ENCODE data around the gene OTUD4.
"Not testable (repeated sequence)": the region's sequence is repeated elsewhere in the genome, so short reads cannot be mapped to it uniquely, and the experiment has no call there.

Gene OTUD4

DNA sequence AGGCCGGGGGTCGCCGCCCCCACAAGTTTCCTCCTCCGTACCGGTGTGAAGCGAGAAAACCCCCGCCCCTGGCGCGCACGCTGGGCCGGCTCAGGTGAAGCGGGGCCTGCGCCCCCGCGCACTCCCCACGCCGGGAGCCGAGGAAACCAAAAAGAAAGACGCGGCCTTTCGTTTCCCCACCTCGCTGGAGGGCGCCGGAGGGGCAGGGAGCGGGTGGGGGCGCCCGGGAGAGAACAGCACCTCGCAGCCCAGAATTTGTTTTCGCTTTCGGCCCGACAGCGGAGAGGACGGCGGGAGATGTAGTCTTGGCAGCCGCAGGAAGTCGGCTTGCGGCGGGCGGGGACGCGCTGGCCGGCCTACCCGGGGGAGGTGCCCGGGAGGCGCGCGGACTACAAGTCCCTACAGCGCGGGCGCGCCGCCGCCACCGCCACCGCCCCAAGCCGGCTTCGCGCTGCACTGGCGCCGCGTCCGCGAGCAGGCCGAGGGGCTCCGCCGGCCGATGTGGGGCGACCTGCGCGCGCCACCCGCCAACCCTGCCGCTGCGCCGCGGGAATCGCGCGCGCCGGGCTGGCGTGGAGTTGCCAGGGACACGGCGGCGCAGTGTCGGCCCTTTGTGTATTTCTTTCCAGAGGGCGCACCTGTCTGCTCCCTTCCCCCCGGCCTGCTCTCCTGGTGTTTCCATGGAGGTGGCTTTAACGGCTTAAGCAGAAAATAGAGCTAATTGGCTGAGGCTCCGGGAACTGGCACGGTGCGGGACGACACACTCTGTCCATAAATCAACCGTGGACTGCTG, at the start of gene OTUD4:
Gene OTUD4 (minus strand): TSS at position 292 of the 793 bp plus-strand sequence. CDS start 616 bp downstream, outside the sequence.
- H3K27ac Mint-ChIP-seq, result peak within 1 kb of the TSS; percentile 96
- H3K9me3 Mint-ChIP-seq, result no peaks in the 10 kb centered on the region
- H3K4me1 Mint-ChIP-seq (ENCODE audit: low read depth), result peaks cover 26% of the 10 kb centered on the region
- peak; percentile 96 for DNase-seq (ENCODE audit: low spot score)
- no peaks in the 10 kb centered on the region for H3K27me3 Mint-ChIP-seq (ENCODE audit: low read depth)
- H3K4me3 Mint-ChIP-seq, result peak within 1 kb of the TSS; percentile 90
- peaks cover 16% of the 10 kb centered on the region for H3K36me3 Mint-ChIP-seq (ENCODE audit: low read depth)

GRCh38 chr4:145223228-145223627, 42.8 kb upstream of the OTUD4 start:
- H3K4me1 Mint-ChIP-seq (ENCODE audit: low read depth); DNase-seq (ENCODE audit: low spot score); H3K27ac Mint-ChIP-seq; H3K4me3 Mint-ChIP-seq; H3K9me3 Mint-ChIP-seq; H3K36me3 Mint-ChIP-seq (ENCODE audit: low read depth): not testable (repeated sequence)
- H3K27me3 Mint-ChIP-seq (ENCODE audit: low read depth), result peaks cover 27% of the 10 kb centered on the region

- not testable (repeated sequence) for H3K36me3 Mint-ChIP-seq (ENCODE audit: low read depth); H3K9me3 Mint-ChIP-seq; H3K27ac Mint-ChIP-seq; H3K4me3 Mint-ChIP-seq; DNase-seq (ENCODE audit: low spot score); H3K4me1 Mint-ChIP-seq (ENCODE audit: low read depth)
- H3K27me3 Mint-ChIP-seq (ENCODE audit: low read depth), result peaks cover 21% of the 10 kb centered on the region
Observed at GRCh38 chr4:145221529-145221928, 41.1 kb upstream of the OTUD4 start.

DNA sequence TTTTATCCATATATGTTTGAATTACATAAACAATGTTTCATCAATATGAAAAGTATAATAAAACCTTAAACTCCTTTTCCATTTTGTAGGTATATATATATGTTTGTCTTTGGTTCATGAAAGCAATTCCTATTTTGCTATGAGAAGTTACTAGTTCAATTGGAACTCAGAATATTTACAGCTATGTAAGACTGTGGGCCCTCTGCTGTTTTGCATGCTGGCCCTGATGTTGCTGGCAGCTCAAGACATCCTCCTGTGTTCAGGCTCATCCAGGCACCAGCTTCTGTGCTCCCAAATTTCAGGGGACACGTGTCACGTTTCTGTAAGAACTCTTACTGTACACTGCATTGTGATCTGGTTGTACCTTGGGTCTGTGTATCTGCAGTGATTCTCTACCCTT, 38.7 kb upstream of the OTUD4 start:
- Mint-ChIP-seq H3K27ac (no peak overlapping the region), H3K9me3 (no peaks in the 10 kb centered on the region), H3K27me3 (ENCODE audit: low read depth) (peaks cover 21% of the 10 kb centered on the region), H3K4me3 (no peak overlapping the region), H3K36me3 (ENCODE audit: low read depth) (no peaks in the 10 kb centered on the region), H3K4me1 (ENCODE audit: low read depth) (peaks cover 4% of the 10 kb centered on the region)
- DNase-seq (ENCODE audit: low spot score), result no peak

- Mint-ChIP-seq H3K27me3 (ENCODE audit: low read depth) (peaks cover 21% of the 10 kb centered on the region), H3K9me3 (no peaks in the 10 kb centered on the region), H3K36me3 (ENCODE audit: low read depth) (no peaks in the 10 kb centered on the region), H3K4me3 (no peak overlapping the region), H3K27ac (no peak overlapping the region), H3K4me1 (ENCODE audit: low read depth) (peaks cover 4% of the 10 kb centered on the region)
- no peak for DNase-seq (ENCODE audit: low spot score)
Observed at GRCh38 chr4:145218251-145218650, 37.9 kb upstream of the OTUD4 start.

DNA sequence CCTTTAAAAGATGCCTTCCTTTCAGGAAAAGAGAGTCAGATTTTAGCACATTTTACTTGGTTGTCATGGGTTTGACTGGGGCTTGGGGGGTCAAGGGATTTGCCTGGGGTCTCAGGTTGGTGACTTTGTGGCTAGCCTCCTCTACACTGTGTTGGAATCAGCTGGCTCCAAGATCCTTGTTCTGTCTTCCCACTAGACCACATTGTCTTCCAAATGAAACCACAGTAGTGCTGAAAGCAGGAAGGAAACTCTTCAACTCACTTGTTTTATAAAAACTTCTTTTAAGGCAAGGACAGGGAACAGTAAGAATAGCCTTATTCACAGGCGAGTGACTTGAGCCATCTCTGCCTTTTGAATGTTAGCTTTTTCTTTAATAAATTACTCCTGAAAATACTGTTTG, 37.0 kb upstream of the OTUD4 start:
- Mint-ChIP-seq H3K9me3 (no peaks in the 10 kb centered on the region), H3K4me3 (no peak overlapping the region), H3K27ac (no peak overlapping the region), H3K4me1 (ENCODE audit: low read depth) (peaks cover 4% of the 10 kb centered on the region), H3K27me3 (ENCODE audit: low read depth) (peaks cover 21% of the 10 kb centered on the region), H3K36me3 (ENCODE audit: low read depth) (no peaks in the 10 kb centered on the region)
- no peak for DNase-seq (ENCODE audit: low spot score)

- no peaks in the 10 kb centered on the region for H3K9me3 Mint-ChIP-seq
- H3K4me1 Mint-ChIP-seq (ENCODE audit: low read depth), result peaks cover 4% of the 10 kb centered on the region
- no peak overlapping the region for H3K27ac Mint-ChIP-seq
- no peak for DNase-seq (ENCODE audit: low spot score)
- no peaks in the 10 kb centered on the region for H3K36me3 Mint-ChIP-seq (ENCODE audit: low read depth)
- no peak overlapping the region for H3K4me3 Mint-ChIP-seq
- H3K27me3 Mint-ChIP-seq (ENCODE audit: low read depth), result peaks cover 17% of the 10 kb centered on the region
Observed at GRCh38 chr4:145216535-145216934, 36.1 kb upstream of the OTUD4 start.

DNA sequence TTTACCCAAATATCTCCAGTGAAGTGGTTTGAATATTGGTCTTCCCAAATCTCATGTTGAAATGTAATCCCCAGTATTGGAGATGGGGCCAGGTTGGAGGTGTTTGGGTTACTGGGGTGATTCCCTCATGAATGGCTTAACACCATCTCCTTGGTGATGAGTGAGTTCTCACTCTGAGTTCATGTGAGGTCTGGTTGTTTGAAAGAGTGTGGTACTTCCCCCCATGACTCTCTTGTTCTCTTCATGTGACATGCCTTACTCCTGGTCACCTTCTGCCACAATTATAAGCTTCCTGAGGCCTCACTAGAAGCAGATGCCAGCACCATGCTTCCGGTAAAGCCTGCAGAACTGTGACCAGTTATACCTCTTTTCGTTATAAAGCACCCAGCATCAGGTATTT, 32.9 kb upstream of the OTUD4 start:
- Mint-ChIP-seq H3K4me1 (ENCODE audit: low read depth) (peaks cover 4% of the 10 kb centered on the region), H3K27me3 (ENCODE audit: low read depth) (no peaks in the 10 kb centered on the region)
- no peak for DNase-seq (ENCODE audit: low spot score)

DNA sequence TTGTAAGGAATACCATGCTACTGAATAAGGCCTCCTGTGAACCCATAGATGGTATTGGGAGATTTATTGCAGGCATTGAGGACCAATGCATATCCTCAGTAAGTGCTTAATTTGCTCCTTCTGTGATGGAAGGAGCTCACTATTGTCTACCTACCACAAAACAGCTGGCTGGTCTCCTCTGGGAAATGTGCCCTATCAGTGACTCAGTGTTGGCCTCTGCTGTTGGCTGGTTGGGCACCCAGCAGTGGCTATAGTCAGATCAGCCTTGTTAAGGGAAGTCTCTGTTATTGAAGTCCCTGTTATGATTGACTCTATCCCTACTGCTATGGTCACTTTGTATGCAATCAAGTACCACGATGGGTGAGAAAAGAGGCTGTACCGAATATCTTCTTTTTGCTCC, 27.5 kb upstream of the OTUD4 start:
- Mint-ChIP-seq H3K9me3 (no peaks in the 10 kb centered on the region), H3K27ac (no peak overlapping the region), H3K36me3 (ENCODE audit: low read depth) (no peaks in the 10 kb centered on the region), H3K27me3 (ENCODE audit: low read depth) (peaks cover 6% of the 10 kb centered on the region), H3K4me1 (ENCODE audit: low read depth) (no peaks in the 10 kb centered on the region), H3K4me3 (no peak overlapping the region)
- no peak for DNase-seq (ENCODE audit: low spot score)

More for the DNA sequence above, 32.9 kb upstream of the OTUD4 start:
- Mint-ChIP-seq H3K27ac (no peak overlapping the region), H3K36me3 (ENCODE audit: low read depth) (no peaks in the 10 kb centered on the region), H3K9me3 (no peaks in the 10 kb centered on the region), H3K4me3 (no peak overlapping the region)

DNA sequence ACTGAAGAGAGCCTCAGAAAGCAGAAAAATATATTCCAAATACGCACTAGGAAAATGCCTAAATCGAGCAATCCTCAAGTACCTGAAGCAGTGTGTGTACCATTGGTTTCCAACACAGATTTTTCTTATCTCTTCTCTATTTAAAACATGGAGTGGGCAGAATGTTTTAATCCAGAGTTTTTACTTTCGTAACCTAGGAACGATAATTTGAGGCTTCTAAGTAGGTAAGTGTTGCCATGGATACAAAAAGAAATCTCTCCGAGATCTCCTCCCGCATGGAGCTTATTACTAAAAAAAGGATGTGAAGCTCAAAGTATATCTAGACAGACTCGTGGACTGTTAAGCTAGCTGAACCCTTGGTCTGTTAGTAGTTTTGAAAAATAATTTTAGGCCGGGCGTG, 23.0 kb upstream of the OTUD4 start:
- no peaks in the 10 kb centered on the region for H3K9me3 Mint-ChIP-seq
- H3K4me3 Mint-ChIP-seq, result no peak overlapping the region
- H3K4me1 Mint-ChIP-seq (ENCODE audit: low read depth), result no peaks in the 10 kb centered on the region
- no peaks in the 10 kb centered on the region for H3K36me3 Mint-ChIP-seq (ENCODE audit: low read depth)
- no peak for DNase-seq (ENCODE audit: low spot score)
- H3K27ac Mint-ChIP-seq, result no peak overlapping the region
- peaks cover 9% of the 10 kb centered on the region for H3K27me3 Mint-ChIP-seq (ENCODE audit: low read depth)

GRCh38 chr4:145200366-145200765, 20.0 kb upstream of the OTUD4 start:
- peaks cover 13% of the 10 kb centered on the region for H3K27me3 Mint-ChIP-seq (ENCODE audit: low read depth)
- no peaks in the 10 kb centered on the region for H3K9me3 Mint-ChIP-seq
- no peak overlapping the region for H3K27ac Mint-ChIP-seq
- no peaks in the 10 kb centered on the region for H3K36me3 Mint-ChIP-seq (ENCODE audit: low read depth)
- no peak for DNase-seq (ENCODE audit: low spot score)
- H3K4me3 Mint-ChIP-seq, result no peak overlapping the region
- no peaks in the 10 kb centered on the region for H3K4me1 Mint-ChIP-seq (ENCODE audit: low read depth)

DNA sequence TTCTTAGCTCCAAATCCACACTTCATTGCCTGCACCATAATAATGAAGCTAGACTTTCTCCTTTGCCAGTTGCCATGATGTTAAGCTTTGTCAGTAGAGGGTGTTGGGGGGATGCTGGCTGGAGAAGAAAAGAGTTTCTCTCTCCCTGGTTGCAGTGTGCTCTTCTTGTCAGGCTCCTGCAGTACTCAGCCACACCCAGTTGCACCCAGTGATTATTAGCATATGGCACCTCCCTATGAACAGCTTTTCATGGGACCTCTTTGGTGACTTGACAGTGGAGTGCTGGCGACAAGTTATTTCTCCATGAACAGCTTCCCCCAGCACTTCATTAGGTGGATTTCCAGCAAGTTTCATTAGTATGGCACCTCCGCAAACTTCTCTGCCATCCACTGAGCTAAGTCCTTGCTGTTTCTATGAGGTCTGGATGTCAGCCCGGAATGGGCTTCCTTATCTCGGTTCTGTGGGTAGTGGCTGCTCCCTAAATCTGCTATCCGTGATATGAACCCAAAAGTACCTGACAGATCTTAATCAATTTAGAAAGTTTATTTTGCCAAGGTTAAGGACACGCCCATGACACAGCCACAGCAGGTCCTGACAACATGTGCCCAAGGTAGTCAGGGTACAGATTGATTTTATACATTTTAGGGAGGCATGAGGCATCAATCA, 18.8 kb upstream of the OTUD4 start:
- H3K9me3 Mint-ChIP-seq, result no peaks in the 10 kb centered on the region
- peaks cover 8% of the 10 kb centered on the region for H3K27me3 Mint-ChIP-seq (ENCODE audit: low read depth)
- H3K4me3 Mint-ChIP-seq, result no peak overlapping the region
- no peak overlapping the region for H3K27ac Mint-ChIP-seq
- no peaks in the 10 kb centered on the region for H3K36me3 Mint-ChIP-seq (ENCODE audit: low read depth)
- DNase-seq (ENCODE audit: low spot score), result no peak
- H3K4me1 Mint-ChIP-seq (ENCODE audit: low read depth), result no peaks in the 10 kb centered on the region

DNA sequence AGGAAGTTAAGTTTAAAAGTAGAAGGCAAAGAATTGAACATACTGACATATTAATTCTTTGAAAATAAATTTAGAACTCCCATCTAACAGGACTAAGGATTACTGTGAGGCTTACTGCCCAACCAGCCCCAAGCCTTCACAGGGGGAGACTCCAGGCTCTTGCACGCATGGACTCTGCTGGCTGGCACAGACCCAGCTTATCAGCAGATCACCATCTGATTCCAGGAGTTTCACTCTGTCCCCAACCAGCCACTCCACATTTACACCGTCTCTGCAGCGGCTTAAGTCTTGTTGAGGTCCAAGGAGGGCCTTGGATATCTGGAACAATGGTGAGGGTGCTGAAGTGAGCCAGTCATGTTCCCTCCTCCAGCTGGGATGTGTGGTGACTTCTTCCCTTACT, 16.4 kb upstream of the OTUD4 start:
- Mint-ChIP-seq H3K36me3 (ENCODE audit: low read depth) (no peaks in the 10 kb centered on the region), H3K27ac (no peak overlapping the region), H3K4me1 (ENCODE audit: low read depth) (no peaks in the 10 kb centered on the region), H3K9me3 (no peaks in the 10 kb centered on the region), H3K4me3 (no peak overlapping the region), H3K27me3 (ENCODE audit: low read depth) (peaks cover 10% of the 10 kb centered on the region)
- DNase-seq (ENCODE audit: low spot score), result no peak

- H3K9me3 Mint-ChIP-seq, result no peaks in the 10 kb centered on the region
- peaks cover 10% of the 10 kb centered on the region for H3K27me3 Mint-ChIP-seq (ENCODE audit: low read depth)
- H3K4me1 Mint-ChIP-seq (ENCODE audit: low read depth), result no peaks in the 10 kb centered on the region
- H3K27ac Mint-ChIP-seq, result no peak overlapping the region
- no peak overlapping the region for H3K4me3 Mint-ChIP-seq
- no peak for DNase-seq (ENCODE audit: low spot score)
- no peaks in the 10 kb centered on the region for H3K36me3 Mint-ChIP-seq (ENCODE audit: low read depth)
Observed at GRCh38 chr4:145195167-145195952, 15.0 kb upstream of the OTUD4 start.
